Panc1 (cell line): ENCODE data around the gene OR12D2.

ENCODE experiments used
- SIN3A ChIP-seq: IDR thresholded peaks from 2 replicates; pipeline ENCODE4 v1.6.1; 2012; ENCODE audit warnings: low read depth, mild to moderate bottlenecking, low read length, moderate library complexity, borderline replicate concordance; ENCODE audit not compliant: insufficient read depth
- TF ChIP-seq, protein P1 (sequence below): fragments of 450-650 bp; IDR thresholded peaks from 2 replicates; pipeline ENCODE4 v1.5.1; 2017; ENCODE audit warnings: mild to moderate bottlenecking

DNA sequence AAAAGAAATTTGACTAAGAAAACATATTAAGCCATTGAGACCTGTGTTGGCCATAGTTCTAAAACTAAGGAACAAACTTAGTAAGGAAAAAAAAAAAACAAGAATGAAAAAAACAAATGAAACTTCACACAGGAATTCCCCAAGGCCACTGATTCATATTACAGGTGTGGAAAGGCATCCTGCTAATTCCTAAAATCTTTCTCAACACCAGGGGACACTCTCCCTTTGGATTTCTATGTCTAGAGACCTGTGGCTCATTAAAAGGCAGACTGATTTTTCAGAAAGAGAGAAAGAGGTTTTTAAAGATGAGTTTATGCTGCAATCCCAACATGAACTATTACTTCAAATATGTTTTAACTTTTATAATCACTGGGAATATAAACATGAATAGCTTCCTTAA is 19.2 kb downstream of the OR12D2 start, which contains the start of gene OR12D1:
- TF ChIP-seq, protein P1, sequence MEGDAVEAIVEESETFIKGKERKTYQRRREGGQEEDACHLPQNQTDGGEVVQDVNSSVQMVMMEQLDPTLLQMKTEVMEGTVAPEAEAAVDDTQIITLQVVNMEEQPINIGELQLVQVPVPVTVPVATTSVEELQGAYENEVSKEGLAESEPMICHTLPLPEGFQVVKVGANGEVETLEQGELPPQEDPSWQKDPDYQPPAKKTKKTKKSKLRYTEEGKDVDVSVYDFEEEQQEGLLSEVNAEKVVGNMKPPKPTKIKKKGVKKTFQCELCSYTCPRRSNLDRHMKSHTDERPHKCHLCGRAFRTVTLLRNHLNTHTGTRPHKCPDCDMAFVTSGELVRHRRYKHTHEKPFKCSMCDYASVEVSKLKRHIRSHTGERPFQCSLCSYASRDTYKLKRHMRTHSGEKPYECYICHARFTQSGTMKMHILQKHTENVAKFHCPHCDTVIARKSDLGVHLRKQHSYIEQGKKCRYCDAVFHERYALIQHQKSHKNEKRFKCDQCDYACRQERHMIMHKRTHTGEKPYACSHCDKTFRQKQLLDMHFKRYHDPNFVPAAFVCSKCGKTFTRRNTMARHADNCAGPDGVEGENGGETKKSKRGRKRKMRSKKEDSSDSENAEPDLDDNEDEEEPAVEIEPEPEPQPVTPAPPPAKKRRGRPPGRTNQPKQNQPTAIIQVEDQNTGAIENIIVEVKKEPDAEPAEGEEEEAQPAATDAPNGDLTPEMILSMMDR = peak; percentile 22; the same call in 1 of the 2 replicates
- TF ChIP-seq SIN3A = no peak
